ENCODE results near the gene HOXB1. TPM values are rescaled to one million over a fixed set of nuclear protein-coding genes. Genes with fewer than 3 reads are reported as not detected.
A peak's percentile ranks its signal among the peaks of the same experiment; 100 is the strongest.

HOXB1 gene
- polyA plus RNA-seq, 4 donors = not detected

DNA sequence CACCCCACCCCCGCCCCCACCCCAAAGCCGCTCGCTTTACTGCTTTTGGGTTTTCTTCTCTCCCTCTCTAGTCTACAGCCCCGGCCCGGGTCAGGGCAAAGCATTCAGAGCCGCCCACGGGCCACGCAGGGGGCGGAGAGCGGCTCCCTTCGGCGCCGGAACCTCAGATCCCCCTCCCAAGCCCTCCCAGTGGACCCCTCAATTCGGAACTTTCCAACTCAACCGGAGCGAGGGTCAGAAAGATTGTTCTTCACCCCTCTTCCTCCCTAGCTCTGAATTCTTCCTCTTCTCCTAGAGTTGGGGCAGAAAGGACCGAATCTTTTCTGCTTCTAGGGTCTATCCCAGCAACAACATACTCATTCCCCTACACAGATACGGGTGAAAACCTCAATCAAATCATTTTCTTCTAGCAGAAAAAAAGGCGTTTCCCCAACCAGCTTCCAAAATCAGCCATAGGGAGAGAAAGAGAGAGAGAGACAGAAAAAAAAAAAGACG lies 13.1 kb upstream of the HOXB1 start:
- FAIRE-seq (no peak), DNase-seq (no peak)
- Histone ChIP-seq H3K27ac (ENCODE audit: low read depth in 1 of 3, low read length in 2 of 3) (peak overlapping the region; percentile 68 to 94 (median 90)), H3K36me3 (ENCODE audit: control insufficient read depth in 3 of 3, insufficient read depth in 2 of 3, low read depth in 1 of 3, low read length in 3 of 3) (peaks cover 0 to 14% (median 0%) of the 10 kb centered on the region in 3 donors), H3K4me3 (ENCODE audit: low read depth in 1 of 3, low read length in 3 of 3) (peak overlapping the region; percentile 59 to 71 (median 69)), H3K4me1 (ENCODE audit: control insufficient read depth in 3 of 3, insufficient read depth in 2 of 3, low read depth in 1 of 3, low read length in 2 of 3) (peaks cover 0 to 15% (median 3%) of the 10 kb centered on the region in 3 donors), H3K27me3 (ENCODE audit: control insufficient read depth in 3 of 3, insufficient read depth in 3 of 3, low read length in 3 of 3) (peaks cover 0 to 88% (median 0%) of the 10 kb centered on the region in 3 donors), H3K9me3 (ENCODE audit: control insufficient read depth in 2 of 2, insufficient read depth in 1 of 2, low read depth in 1 of 2, low read length in 1 of 2) (no peaks in the 10 kb centered on the region)
- WGBS, 3 donors = 3 to 13% (median 7%) methylated on average over 19 to 20 of the region's 20 CpGs

DNA sequence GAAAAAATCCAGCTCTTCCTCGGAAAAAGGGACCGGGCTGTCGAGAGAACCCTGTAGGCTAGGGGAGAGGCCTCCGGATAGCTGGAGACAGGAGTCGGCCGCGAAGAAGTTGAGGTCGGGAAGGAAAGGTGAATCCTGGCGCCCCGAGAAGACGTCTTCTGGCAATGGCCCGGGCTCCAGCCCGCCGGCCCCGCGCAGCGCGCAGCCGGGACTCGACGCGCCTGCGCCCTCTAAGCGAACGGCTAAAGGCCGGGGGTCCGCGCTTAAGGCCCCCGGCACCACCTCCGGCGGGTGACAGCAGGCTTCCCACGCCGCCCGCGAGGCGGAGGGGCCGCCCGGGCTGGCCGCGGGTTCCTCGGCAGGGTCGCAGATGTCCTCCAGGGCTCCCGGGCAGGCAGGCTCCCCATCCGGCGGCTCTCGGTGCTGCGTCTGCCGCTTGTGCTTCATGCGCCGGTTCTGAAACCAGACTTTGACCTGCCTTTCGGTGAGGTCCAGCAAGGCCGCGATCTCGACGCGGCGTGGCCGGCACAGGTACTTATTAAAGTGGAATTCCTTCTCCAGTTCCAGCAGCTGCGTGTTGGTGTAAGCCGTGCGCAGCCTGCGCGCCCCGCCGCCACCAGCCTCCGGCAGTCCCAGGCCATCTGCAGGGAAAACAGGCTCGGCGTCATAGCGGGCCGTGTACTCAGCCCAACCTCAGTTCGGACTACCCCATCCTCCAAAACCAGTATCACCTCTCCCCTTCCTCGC lies 12.5 kb upstream of the HOXB1 start:
- peaks cover 0 to 14% (median 0%) of the 10 kb centered on the region in 3 donors for H3K36me3 ChIP-seq (ENCODE audit: control insufficient read depth in 3 of 3, insufficient read depth in 2 of 3, low read depth in 1 of 3, low read length in 3 of 3)
- WGBS, 3 donors = 1 to 2% (median 2%) methylated on average over 67 to 72 of the region's 72 CpGs
- peak; percentile 27 to 72 for DNase-seq
- H3K27me3 ChIP-seq (ENCODE audit: control insufficient read depth in 3 of 3, insufficient read depth in 3 of 3, low read length in 3 of 3) = peaks cover 0 to 83% (median 0%) of the 10 kb centered on the region in 3 donors
- H3K27ac ChIP-seq (ENCODE audit: low read depth in 1 of 3, low read length in 2 of 3) = peak overlapping the region; percentile 68 to 94 (median 92)
- peak overlapping the region; percentile 59 to 71 (median 69) for H3K4me3 ChIP-seq (ENCODE audit: low read depth in 1 of 3, low read length in 3 of 3)
- H3K9me3 ChIP-seq (ENCODE audit: control insufficient read depth in 2 of 2, insufficient read depth in 1 of 2, low read depth in 1 of 2, low read length in 1 of 2) = no peaks in the 10 kb centered on the region
- peaks cover 0 to 13% (median 0%) of the 10 kb centered on the region in 3 donors for H3K4me1 ChIP-seq (ENCODE audit: control insufficient read depth in 3 of 3, insufficient read depth in 2 of 3, low read depth in 1 of 3, low read length in 2 of 3)
- no peak for FAIRE-seq

DNA sequence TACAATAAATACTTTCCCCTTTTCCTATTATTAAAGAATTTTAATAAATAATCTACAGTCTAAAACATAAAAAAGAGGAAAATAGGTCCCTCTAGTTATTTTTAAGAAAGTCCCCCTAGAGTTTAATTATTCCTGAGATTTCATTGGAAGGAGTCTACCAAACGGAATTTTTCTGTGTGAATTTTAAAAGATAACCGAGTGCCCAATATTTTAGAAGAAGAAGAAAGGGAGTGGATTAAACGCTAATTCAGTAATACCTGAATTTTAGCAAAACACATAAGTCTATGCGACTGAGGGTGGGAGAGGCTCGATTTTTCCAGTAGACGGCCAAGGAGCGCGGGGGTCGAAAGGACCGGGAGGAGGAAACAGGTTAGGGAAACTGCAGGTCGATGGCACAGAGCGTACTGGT lies 11.9 kb upstream of the HOXB1 start:
- H3K9me3 ChIP-seq (ENCODE audit: control insufficient read depth in 2 of 2, insufficient read depth in 1 of 2, low read depth in 1 of 2, low read length in 1 of 2) = no peaks in the 10 kb centered on the region
- 10 to 14% (median 10%) methylated on average over 12 of the region's 12 CpGs for WGBS, 3 donors
- peak overlapping the region; percentile 68 to 94 (median 92) for H3K27ac ChIP-seq (ENCODE audit: low read depth in 1 of 3, low read length in 2 of 3)
- H3K27me3 ChIP-seq (ENCODE audit: control insufficient read depth in 3 of 3, insufficient read depth in 3 of 3, low read length in 3 of 3) = peaks cover 0 to 78% (median 0%) of the 10 kb centered on the region in 3 donors
- no peak for DNase-seq
- H3K4me3 ChIP-seq (ENCODE audit: low read depth in 1 of 3, low read length in 3 of 3) = peak overlapping the region; percentile 59 to 71 (median 69)
- no peak for FAIRE-seq
- peaks cover 0 to 14% (median 0%) of the 10 kb centered on the region in 3 donors for H3K36me3 ChIP-seq (ENCODE audit: control insufficient read depth in 3 of 3, insufficient read depth in 2 of 3, low read depth in 1 of 3, low read length in 3 of 3)
- peaks cover 0 to 13% (median 0%) of the 10 kb centered on the region in 3 donors for H3K4me1 ChIP-seq (ENCODE audit: control insufficient read depth in 3 of 3, insufficient read depth in 2 of 3, low read depth in 1 of 3, low read length in 2 of 3)

DNA sequence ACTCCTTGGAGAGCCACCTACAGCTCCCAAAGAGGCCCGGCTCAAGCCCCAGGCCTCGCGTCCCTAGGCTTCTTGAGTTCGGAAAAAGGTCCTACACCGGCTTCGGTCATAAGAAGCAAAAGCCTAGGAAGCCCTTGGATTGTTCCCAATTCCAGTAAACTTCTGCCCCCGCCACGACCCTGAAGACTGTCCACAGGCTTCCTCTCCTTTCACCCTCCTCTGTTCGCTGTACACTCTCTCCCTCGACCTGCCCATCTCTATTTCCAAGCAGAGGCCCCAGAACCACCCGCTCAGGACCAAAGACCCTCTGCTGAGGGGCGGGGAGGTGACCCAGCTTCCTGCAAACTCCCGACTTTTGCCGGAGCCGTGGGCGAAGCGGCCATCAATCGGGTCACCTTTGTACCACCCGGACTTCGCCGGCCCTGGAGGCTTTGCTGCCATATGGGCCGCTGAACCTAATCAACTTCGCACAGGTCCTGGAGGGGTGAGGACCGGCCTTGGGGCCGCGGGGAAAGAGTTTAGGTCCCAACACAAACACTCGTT lies 11.4 kb upstream of the HOXB1 start:
- Histone ChIP-seq H3K36me3 (ENCODE audit: control insufficient read depth in 3 of 3, insufficient read depth in 2 of 3, low read depth in 1 of 3, low read length in 3 of 3) (peaks cover 0 to 14% (median 0%) of the 10 kb centered on the region in 3 donors), H3K4me1 (ENCODE audit: control insufficient read depth in 3 of 3, insufficient read depth in 2 of 3, low read depth in 1 of 3, low read length in 2 of 3) (peaks cover 0 to 13% (median 0%) of the 10 kb centered on the region in 3 donors), H3K27ac (ENCODE audit: low read depth in 1 of 3, low read length in 2 of 3) (peak overlapping the region; percentile 85 to 95 (median 92)), H3K9me3 (ENCODE audit: control insufficient read depth in 2 of 2, insufficient read depth in 1 of 2, low read depth in 1 of 2, low read length in 1 of 2) (no peaks in the 10 kb centered on the region), H3K27me3 (ENCODE audit: control insufficient read depth in 3 of 3, insufficient read depth in 3 of 3, low read length in 3 of 3) (peaks cover 0 to 77% (median 0%) of the 10 kb centered on the region in 3 donors), H3K4me3 (ENCODE audit: low read depth in 1 of 3, low read length in 3 of 3) (peak overlapping the region; percentile 38 to 69 (median 45))
- 18 to 34% (median 28%) methylated on average over 27 of the region's 27 CpGs for WGBS, 3 donors
- DNase-seq (no peak), FAIRE-seq (no peak)

DNA sequence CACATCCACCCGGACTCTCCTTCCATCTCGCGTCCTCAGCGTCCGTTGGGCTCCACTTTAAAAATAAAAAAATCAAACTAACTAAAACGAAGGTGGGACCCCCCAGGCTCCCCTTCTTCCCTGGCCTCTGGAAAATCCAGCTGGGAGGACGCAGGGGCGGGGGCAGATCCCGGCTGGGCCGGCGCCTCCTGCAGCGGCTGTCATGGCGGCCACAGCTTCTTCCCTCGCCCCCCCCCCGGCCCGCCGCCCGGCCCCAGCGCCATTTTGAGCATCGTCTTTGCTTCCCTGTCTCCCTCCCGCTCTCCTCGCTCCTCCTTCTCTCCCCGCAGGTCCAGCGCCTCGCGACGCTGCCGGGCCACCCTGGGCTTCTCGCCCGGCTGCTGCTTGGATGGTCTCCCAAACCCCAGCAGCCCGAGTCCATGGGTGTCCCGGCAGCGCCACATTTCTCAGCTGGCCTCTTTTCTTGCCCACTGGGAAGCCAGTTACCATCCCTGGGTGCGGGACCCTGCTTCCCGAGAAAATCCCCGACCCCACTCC lies 10.8 kb upstream of the HOXB1 start:
- peaks cover 0 to 10% (median 0%) of the 10 kb centered on the region in 3 donors for H3K4me1 ChIP-seq (ENCODE audit: control insufficient read depth in 3 of 3, insufficient read depth in 2 of 3, low read depth in 1 of 3, low read length in 2 of 3)
- H3K27ac ChIP-seq (ENCODE audit: low read depth in 1 of 3, low read length in 2 of 3) = peak overlapping the region; percentile 85 to 95 (median 92)
- H3K4me3 ChIP-seq (ENCODE audit: low read depth in 1 of 3, low read length in 3 of 3) = peak overlapping the region; percentile 42 to 69 (median 45)
- no peak for DNase-seq
- FAIRE-seq = no peak
- H3K36me3 ChIP-seq (ENCODE audit: control insufficient read depth in 3 of 3, insufficient read depth in 2 of 3, low read depth in 1 of 3, low read length in 3 of 3) = peaks cover 0 to 14% (median 0%) of the 10 kb centered on the region in 3 donors
- 6 to 18% (median 17%) methylated on average over 30 to 35 of the region's 36 CpGs for WGBS, 3 donors
- peaks cover 0 to 71% (median 0%) of the 10 kb centered on the region in 3 donors for H3K27me3 ChIP-seq (ENCODE audit: control insufficient read depth in 3 of 3, insufficient read depth in 3 of 3, low read length in 3 of 3)
- no peaks in the 10 kb centered on the region for H3K9me3 ChIP-seq (ENCODE audit: control insufficient read depth in 2 of 2, insufficient read depth in 1 of 2, low read depth in 1 of 2, low read length in 1 of 2)

DNA sequence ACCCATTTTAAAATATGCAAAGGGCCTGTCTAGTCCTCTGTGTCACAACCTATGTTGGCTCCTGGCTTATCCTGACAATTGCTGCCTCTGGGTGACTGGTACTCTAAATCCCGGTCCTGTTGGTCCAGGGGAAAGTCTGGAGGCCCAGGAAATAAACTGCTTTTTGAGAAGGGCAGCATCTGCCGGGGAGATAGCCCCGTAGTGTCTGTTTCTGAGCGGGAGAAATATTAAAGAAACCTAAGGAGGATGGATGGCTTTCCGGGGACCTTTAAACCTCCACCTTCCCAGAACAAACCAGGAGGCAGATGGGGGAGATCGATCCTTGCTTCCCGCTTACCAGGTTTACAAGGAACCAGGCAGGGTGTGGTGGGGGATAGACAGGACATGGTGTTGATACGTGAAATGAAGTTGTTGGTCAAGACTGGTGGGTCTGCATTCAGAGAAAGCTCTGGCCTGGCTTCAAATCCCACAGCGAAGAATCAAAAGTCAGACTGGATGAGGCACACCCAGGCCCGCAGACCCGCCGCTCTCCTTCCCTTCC lies 10.3 kb upstream of the HOXB1 start:
- Histone ChIP-seq H3K4me1 (ENCODE audit: control insufficient read depth in 3 of 3, insufficient read depth in 2 of 3, low read depth in 1 of 3, low read length in 2 of 3) (peaks cover 0 to 5% (median 0%) of the 10 kb centered on the region in 3 donors), H3K9me3 (ENCODE audit: control insufficient read depth in 2 of 2, insufficient read depth in 1 of 2, low read depth in 1 of 2, low read length in 1 of 2) (no peaks in the 10 kb centered on the region), H3K4me3 (ENCODE audit: low read depth in 1 of 3, low read length in 3 of 3) (peak overlapping the region; percentile 42 to 69 (median 45)), H3K36me3 (ENCODE audit: control insufficient read depth in 3 of 3, insufficient read depth in 2 of 3, low read depth in 1 of 3, low read length in 3 of 3) (peaks cover 0 to 14% (median 0%) of the 10 kb centered on the region in 3 donors), H3K27ac (ENCODE audit: low read depth in 1 of 3, low read length in 2 of 3) (peak overlapping the region; percentile 83 to 92 (median 85)), H3K27me3 (ENCODE audit: control insufficient read depth in 3 of 3, insufficient read depth in 3 of 3, low read length in 3 of 3) (peaks cover 0 to 66% (median 0%) of the 10 kb centered on the region in 3 donors)
- DNase-seq (no peak), FAIRE-seq (no peak)
- 30 to 46% (median 37%) methylated on average over 12 of the region's 12 CpGs for WGBS, 3 donors

DNA sequence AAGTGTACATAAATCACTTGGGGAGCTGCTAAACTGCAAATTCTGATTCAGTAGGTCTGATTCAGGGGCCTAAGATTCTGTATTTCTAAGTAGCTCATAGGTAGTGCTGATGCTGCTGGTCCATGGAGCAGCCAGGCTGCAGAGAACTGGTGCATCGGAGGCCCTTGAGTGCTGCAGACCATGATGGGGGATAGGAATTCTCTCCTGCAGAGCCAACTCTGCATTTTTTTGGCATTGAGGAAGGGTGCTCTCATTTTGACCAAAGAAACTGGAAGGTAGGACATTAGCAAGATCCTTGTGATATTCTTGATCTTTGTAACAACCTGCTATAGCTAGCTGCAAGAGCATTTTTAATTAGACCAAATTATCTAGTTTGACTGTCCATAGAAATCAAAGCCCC lies 9.4 kb upstream of the HOXB1 start:
- H3K4me1 ChIP-seq (ENCODE audit: control insufficient read depth in 3 of 3, insufficient read depth in 2 of 3, low read depth in 1 of 3, low read length in 2 of 3) = no peaks in the 10 kb centered on the region
- DNase-seq (no peak), FAIRE-seq (no peak)
- 83 to 100% (median 93%) methylated on average over 1 of the region's 1 CpG for WGBS, 3 donors
- H3K9me3 ChIP-seq (ENCODE audit: control insufficient read depth in 2 of 2, insufficient read depth in 1 of 2, low read depth in 1 of 2, low read length in 1 of 2) = no peaks in the 10 kb centered on the region
- H3K4me3 ChIP-seq (ENCODE audit: low read depth in 1 of 3, low read length in 3 of 3) = no peak overlapping the region
- peaks cover 0 to 59% (median 0%) of the 10 kb centered on the region in 3 donors for H3K27me3 ChIP-seq (ENCODE audit: control insufficient read depth in 3 of 3, insufficient read depth in 3 of 3, low read length in 3 of 3)
- H3K27ac ChIP-seq (ENCODE audit: low read depth in 1 of 3, low read length in 2 of 3) = no peak overlapping the region
- H3K36me3 ChIP-seq (ENCODE audit: control insufficient read depth in 3 of 3, insufficient read depth in 2 of 3, low read depth in 1 of 3, low read length in 3 of 3) = peaks cover 0 to 14% (median 0%) of the 10 kb centered on the region in 3 donors

DNA sequence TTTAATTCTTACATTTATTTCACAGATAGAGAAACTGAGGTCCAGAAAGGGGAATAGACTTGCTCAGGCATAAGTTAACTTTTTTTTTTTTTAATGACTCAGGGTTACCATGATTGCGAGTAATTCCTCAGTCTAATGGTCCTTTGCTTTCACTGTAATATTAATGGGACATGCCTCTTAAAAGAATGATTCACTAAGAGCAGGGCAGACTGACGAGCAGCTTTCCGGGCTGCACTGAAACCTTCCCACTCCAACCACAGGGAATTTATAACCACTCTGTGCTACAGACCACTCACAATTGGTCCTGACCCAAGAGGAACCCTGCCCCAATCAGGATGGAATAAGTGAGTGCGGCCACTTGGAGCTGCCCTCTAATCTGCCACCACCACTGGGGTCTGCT lies 8.4 kb upstream of the HOXB1 start:
- FAIRE-seq (no peak), DNase-seq (no peak)
- no peak overlapping the region for H3K4me3 ChIP-seq (ENCODE audit: low read depth in 1 of 3, low read length in 3 of 3)
- WGBS, 3 donors = 81 to 85% (median 82%) methylated on average over 4 of the region's 4 CpGs
- no peak overlapping the region for H3K27ac ChIP-seq (ENCODE audit: low read depth in 1 of 3, low read length in 2 of 3)
- peaks cover 0 to 49% (median 0%) of the 10 kb centered on the region in 3 donors for H3K27me3 ChIP-seq (ENCODE audit: control insufficient read depth in 3 of 3, insufficient read depth in 3 of 3, low read length in 3 of 3)
- peaks cover 0 to 14% (median 0%) of the 10 kb centered on the region in 3 donors for H3K36me3 ChIP-seq (ENCODE audit: control insufficient read depth in 3 of 3, insufficient read depth in 2 of 3, low read depth in 1 of 3, low read length in 3 of 3)
- no peaks in the 10 kb centered on the region for H3K4me1 ChIP-seq (ENCODE audit: control insufficient read depth in 3 of 3, insufficient read depth in 2 of 3, low read depth in 1 of 3, low read length in 2 of 3)
- H3K9me3 ChIP-seq (ENCODE audit: control insufficient read depth in 2 of 2, insufficient read depth in 1 of 2, low read depth in 1 of 2, low read length in 1 of 2) = no peaks in the 10 kb centered on the region

All from small intestine (tissue), 7 donors.